Upper lobe of left lung (tissue), 4 donors: Measurements from ENCODE around the gene TMEM252.

Experiments
- CTCF ChIP-seq, 6 experiments: fragments of 450-650 bp in 4 of 6; fragments of 200-600 bp in 2 of 6; sonication (generic) in 2 of 6; IDR thresholded peaks; one replicate each; pipeline ENCODE4 v1.5.1; 2016 to 2019; ENCODE audit warnings: antibody characterized with exemption in 6 of 6
- EP300 ChIP-seq, 4 donors: sonication (generic); formaldehyde crosslinking; IDR thresholded peaks; one replicate each; pipeline ENCODE4 v1.5.1; 2017; ENCODE audit warnings: antibody characterized with exemption in 4 of 4, control low read depth in 2 of 4
- POLR2A ChIP-seq, 4 donors: fragments of 450-650 bp; IDR thresholded peaks; one replicate each; pipeline ENCODE4 v1.5.1; 2016 to 2017; ENCODE audit warnings: antibody characterized with exemption in 4 of 4, mild to moderate bottlenecking in 2 of 4
- POLR2AphosphoS5 ChIP-seq, 2 donors: sonication (generic); formaldehyde crosslinking; IDR thresholded peaks; one replicate each; pipeline ENCODE4 v1.5.1; 2017; ENCODE audit warnings: antibody characterized with exemption in 2 of 2

GRCh38 chr9:68507806-68508145 lies 32.9 kb downstream of the TMEM252 start:
- peak in 2 of 6 experiments; percentile 0 to 1 for TF ChIP-seq CTCF (IDR thresholded peaks at IDR 0.05)
- TF ChIP-seq POLR2A (IDR thresholded peaks at IDR 0.05), result no peak
- TF ChIP-seq POLR2AphosphoS5 (IDR thresholded peaks at IDR 0.05), result no peak
- no peak for TF ChIP-seq EP300 (IDR thresholded peaks at IDR 0.05)
